Raji (cell line): Measurements from ENCODE around the gene RER1.

Source experiments
- POLR2A ChIP-seq: IDR thresholded peaks from 2 replicates; pipeline ENCODE4 v1.6.1; 2011; ENCODE audit warnings: low read depth, low read length, control low read depth; ENCODE audit not compliant: insufficient read depth

The RER1 gene

GRCh38 chr1:2360588-2361364, 30.9 kb upstream of the RER1 start:
- no peak for TF ChIP-seq POLR2A

GRCh38 chr1:2363847-2364513, 27.7 kb upstream of the RER1 start:
- TF ChIP-seq POLR2A: no peak

- no peak for TF ChIP-seq POLR2A
These were observed 23.4 kb upstream of the RER1 start for GRCh38 chr1:2368053-2368744.

GRCh38 chr1:2372551-2373490, 18.8 kb upstream of the RER1 start:
- TF ChIP-seq POLR2A: no peak

DNA sequence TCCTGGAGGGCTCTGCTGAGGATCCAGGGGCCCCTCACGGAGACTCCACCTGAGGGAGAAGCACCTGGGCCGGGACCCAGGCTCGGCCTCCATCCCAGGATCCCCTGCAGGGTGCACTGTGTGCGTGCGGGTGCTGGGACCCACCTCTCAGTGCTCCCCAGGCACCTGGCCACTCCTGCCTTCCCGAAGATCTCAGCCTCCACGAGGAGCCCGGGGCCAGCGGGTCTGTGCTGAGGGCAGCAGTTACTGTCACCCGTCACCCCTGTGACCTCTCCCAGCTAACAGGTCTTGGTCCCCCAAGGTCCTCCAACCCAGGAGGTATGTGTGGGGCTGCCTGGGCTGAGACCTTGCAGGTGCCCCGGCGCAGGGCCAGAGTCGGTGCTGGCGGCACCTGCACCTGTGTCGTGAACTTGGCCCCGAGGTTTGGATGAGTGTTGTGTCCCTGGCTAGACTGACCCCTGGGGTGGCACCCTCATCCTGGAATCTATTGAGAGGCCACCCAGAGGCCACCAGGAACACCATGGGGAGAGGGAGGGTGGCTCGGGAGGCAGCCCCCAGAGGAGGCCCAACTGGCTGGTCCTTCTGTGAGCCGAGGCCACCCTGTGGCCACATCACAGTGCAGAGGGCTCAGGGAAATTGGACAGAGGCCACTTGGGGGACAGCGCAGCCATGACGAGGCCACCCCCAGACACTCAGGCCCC, 17.9 kb upstream of the RER1 start:
- TF ChIP-seq POLR2A: no peak

GRCh38 chr1:2374252-2375155, 17.1 kb upstream of the RER1 start:
- no peak for TF ChIP-seq POLR2A

DNA sequence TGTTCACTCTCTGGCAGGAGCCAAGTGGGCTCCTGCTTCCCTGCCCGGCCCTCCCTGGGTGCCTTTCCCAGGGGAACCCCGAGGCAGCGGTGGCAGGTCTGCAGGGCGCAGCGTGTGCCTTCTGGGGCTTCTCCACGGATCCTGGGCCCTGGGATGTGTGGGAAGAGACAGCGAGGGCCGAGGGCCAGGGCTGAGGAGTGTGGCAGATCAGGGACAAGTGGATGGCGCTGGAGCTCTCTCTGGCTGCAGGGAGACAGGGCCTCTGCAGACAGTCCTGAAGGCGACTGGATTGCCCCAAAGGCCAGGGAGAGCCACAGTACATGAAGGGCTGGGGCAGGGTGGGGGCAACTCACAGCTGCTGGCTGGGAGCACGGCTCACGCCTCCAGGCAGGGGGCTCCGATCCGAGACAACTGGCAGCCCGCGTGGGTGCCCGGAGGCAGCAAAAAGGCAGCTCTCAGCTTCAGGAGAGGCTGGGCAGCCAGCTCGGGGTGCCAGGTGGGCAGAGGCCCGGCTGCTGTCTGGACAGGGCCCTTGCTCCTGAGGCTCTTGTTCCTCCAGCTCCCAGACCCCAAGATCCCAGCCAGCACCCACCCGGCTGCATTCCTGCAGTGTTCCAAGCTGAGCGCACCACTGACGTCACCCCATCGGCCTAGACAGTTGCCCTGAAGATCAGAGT, 16.3 kb upstream of the RER1 start:
- no peak for TF ChIP-seq POLR2A

GRCh38 chr1:2375923-2376260, 15.7 kb upstream of the RER1 start:
- TF ChIP-seq POLR2A: no peak

DNA sequence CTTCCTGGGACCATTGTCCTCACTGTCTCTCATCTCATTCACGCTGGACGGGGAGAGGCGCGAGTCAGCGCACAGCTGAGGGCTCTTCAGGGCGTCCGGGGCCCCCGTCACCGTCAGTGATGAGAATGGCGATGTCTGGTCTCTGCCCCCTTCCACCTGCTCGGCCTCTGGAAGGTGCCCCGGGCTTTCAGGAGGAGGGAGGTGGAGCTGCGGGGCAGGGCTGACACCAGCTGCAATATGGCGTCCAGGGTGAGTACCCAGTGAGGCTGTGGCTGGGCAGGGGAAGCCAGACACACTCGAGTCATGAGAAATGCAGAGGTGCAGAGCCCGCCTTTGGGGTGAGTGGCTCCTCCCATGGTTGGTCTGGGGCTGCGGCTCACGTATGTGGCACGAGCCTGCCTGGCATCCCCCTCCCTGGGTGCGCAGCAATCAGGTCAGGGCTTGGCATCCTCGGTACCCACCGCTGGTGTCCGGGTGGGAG, 15.3 kb upstream of the RER1 start:
- TF ChIP-seq POLR2A: no peak

DNA sequence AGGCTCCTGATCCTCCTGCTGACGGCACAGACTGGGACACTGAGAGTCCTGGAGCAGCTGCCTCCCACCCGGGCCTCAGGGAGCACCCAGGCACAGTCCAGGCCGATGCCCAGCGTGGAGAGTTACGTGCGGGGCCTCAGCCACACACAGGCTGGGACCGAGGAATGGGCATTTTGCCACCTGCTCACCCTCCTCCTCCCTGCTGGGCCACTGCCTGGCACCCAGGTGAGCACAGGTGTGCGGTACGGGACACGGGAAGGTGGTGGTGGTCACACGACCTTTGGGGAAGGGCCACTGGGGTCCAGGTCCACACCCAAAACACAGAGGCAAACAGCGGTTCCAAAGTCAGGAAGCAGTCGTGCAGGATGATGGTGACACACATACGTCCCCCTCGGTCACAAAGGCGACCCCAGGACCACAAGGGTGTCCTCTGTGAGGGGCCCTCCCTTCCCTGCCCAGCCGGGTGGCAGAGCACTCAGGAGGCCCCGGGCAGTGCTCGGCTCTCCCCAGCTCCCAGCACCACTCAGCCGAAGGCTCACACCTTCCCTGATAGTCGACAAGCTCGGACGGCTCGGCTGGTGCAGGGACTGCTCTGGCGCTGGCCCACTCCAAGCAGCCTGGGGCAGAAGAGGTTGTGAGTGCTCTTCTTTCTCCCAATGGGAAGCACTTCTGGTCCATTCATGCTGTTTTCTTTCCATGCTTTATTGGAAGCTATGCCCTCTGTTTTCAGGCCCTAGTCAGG, 14.5 kb upstream of the RER1 start:
- no peak for TF ChIP-seq POLR2A

GRCh38 chr1:2377751-2378440, 13.7 kb upstream of the RER1 start:
- TF ChIP-seq POLR2A: no peak

DNA sequence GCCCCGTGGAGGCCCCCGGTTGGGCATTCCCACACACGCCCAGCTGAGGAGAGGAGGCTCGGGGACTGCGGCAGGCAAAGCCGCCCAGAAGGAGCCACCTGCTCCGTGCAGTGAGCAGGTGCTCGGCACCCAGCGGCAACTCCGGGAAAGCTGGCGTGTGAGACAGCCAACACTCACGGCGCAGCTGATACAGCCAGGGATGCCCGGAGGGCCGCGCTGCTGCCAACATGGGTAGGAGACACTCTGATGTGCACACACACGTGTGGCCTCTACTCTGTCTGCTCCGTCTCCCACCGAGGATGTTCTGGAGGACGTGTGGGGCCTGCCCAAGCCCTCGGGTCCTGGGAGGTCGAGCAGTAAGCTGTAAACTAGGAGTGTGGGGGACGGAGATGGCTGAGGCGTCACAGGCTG, 13.2 kb upstream of the RER1 start:
- TF ChIP-seq POLR2A: no peak
